Osteocyte (in vitro differentiated cells): ENCODE measurements around the gene CASS4. TPM values are rescaled to one million over a fixed set of nuclear protein-coding genes. Genes with fewer than 3 reads are reported as not detected.

Experiments
- DNase-seq: peaks from one replicate; pipeline ENCODE4 v3.0.0; 2021; ENCODE audit warnings: mixed read lengths; ENCODE audit not compliant: unreplicated experiment; ENCODE audit errors: extremely low spot score
- H3K27ac Mint-ChIP-seq: one replicate; pipeline ENCODE4 v1.8.0; 2021; ENCODE audit warnings: mild to moderate bottlenecking, mixed read lengths; ENCODE audit not compliant: unreplicated experiment
- H3K27me3 Mint-ChIP-seq: one replicate; pipeline ENCODE4 v1.8.0; 2021; ENCODE audit warnings: mixed read lengths; ENCODE audit not compliant: unreplicated experiment
- H3K36me3 Mint-ChIP-seq: one replicate; pipeline ENCODE4 v1.8.0; 2021; ENCODE audit warnings: mixed read lengths; ENCODE audit not compliant: unreplicated experiment
- H3K4me1 Mint-ChIP-seq: one replicate; pipeline ENCODE4 v1.8.0; 2021; ENCODE audit warnings: mixed read lengths; ENCODE audit not compliant: unreplicated experiment
- H3K4me3 Mint-ChIP-seq: one replicate; pipeline ENCODE4 v1.8.0; 2021; ENCODE audit warnings: mild to moderate bottlenecking, moderate library complexity, mixed read lengths; ENCODE audit not compliant: unreplicated experiment
- H3K9me3 Mint-ChIP-seq: one replicate; pipeline ENCODE4 v1.8.0; 2021; ENCODE audit warnings: mixed read lengths; ENCODE audit not compliant: unreplicated experiment
- CTCF ChIP-seq: fragments of 200-600 bp; sonication (generic); IDR thresholded peaks from 2 replicates; pipeline ENCODE4 v1.5.0; 2021; ENCODE audit warnings: antibody characterized with exemption, mild to moderate bottlenecking, moderate library complexity
- total RNA-seq: library from RNA; stranded (reverse); gene quantifications from 2 replicates; pipeline ENCODE4 v1.2.1, GENCODE V29; 2021

The CASS4 gene
- total RNA-seq, 1 donor from 2014 or later = not detected

- Mint-ChIP-seq H3K9me3 (no peaks in the 10 kb centered on the region), H3K27me3 (no peaks in the 10 kb centered on the region), H3K36me3 (peaks cover 13% of the 10 kb centered on the region), H3K4me3 (no peak overlapping the region), H3K27ac (no peak overlapping the region), H3K4me1 (peaks cover 7% of the 10 kb centered on the region)
- no peak for DNase-seq
- TF ChIP-seq CTCF = no peak
These were observed 3.0 kb downstream of the CASS4 start for GRCh38 chr20:56414842-56415765.

- DNase-seq = no peak
- H3K9me3 Mint-ChIP-seq = no peaks in the 10 kb centered on the region
- no peaks in the 10 kb centered on the region for H3K27me3 Mint-ChIP-seq
- no peak for TF ChIP-seq CTCF
- no peak overlapping the region for H3K27ac Mint-ChIP-seq
- peaks cover 13% of the 10 kb centered on the region for H3K4me1 Mint-ChIP-seq
- H3K4me3 Mint-ChIP-seq = no peak overlapping the region
- H3K36me3 Mint-ChIP-seq = peaks cover 6% of the 10 kb centered on the region
These were observed 5.3 kb downstream of the CASS4 start for GRCh38 chr20:56417402-56417801.

GRCh38 chr20:56417911-56418310, 5.9 kb downstream of the CASS4 start:
- H3K4me3 Mint-ChIP-seq = no peak overlapping the region
- no peak for TF ChIP-seq CTCF
- peaks cover 18% of the 10 kb centered on the region for H3K4me1 Mint-ChIP-seq
- H3K27me3 Mint-ChIP-seq = no peaks in the 10 kb centered on the region
- no peak for DNase-seq
- H3K27ac Mint-ChIP-seq = no peak overlapping the region
- no peaks in the 10 kb centered on the region for H3K9me3 Mint-ChIP-seq
- H3K36me3 Mint-ChIP-seq = peaks cover 5% of the 10 kb centered on the region

GRCh38 chr20:56418385-56418861, 6.4 kb downstream of the CASS4 start:
- H3K27me3 Mint-ChIP-seq = no peaks in the 10 kb centered on the region
- peaks cover 5% of the 10 kb centered on the region for H3K36me3 Mint-ChIP-seq

More at GRCh38 chr20:56418385-56418861, 6.4 kb downstream of the CASS4 start:
- DNase-seq = no peak
- Mint-ChIP-seq H3K9me3 (no peaks in the 10 kb centered on the region), H3K4me3 (no peak overlapping the region), H3K27ac (no peak overlapping the region), H3K4me1 (peaks cover 21% of the 10 kb centered on the region)
- no peak for TF ChIP-seq CTCF
